Activated CD8-positive, alpha-beta T cell treated with anti-CD3 and anti-CD28 coated beads, Interleukin-2, amount 10 ng/mL, durations not matched to agents 7 days and 5 days (primary cell): Measurements from ENCODE around the gene EIF1. TPM values are rescaled to one million over a fixed set of nuclear protein-coding genes. Genes with fewer than 3 reads are reported as not detected.

ENCODE experiments used
- ATAC-seq: fragments of 150-1000 bp; cut with Tn5 transposase; one replicate; pipeline ENCODE4 v1.10.0; 2021; ENCODE audit warnings: moderate library complexity
- CTCF ChIA-PET: fragments of 350-600 bp; sonication (Branson Sonifier 250); formaldehyde crosslinking; loops from one replicate; lab custom pipeline; 2021; ENCODE audit warnings: antibody characterized with exemption; lab: Charles Lee
- POLR2A ChIA-PET: fragments of 350-600 bp; sonication (Branson Sonifier 250); formaldehyde crosslinking; loops from one replicate; lab custom pipeline; 2021; ENCODE audit warnings: antibody characterized with exemption; lab: Charles Lee
- DNase-seq: peaks from one replicate; pipeline ENCODE4 v3.0.0-alpha.2; 2020
- H3K27ac Mint-ChIP-seq: one replicate; pipeline ENCODE4 v1.8.0; 2021; ENCODE audit warnings: mild to moderate bottlenecking, mixed read lengths
- H3K27me3 Mint-ChIP-seq: one replicate; pipeline ENCODE4 v1.8.0; 2021; ENCODE audit warnings: low read depth, mixed read lengths
- H3K36me3 Mint-ChIP-seq: one replicate; pipeline ENCODE4 v1.8.0; 2021; ENCODE audit warnings: low read depth, mixed read lengths
- H3K4me1 Mint-ChIP-seq: one replicate; pipeline ENCODE4 v1.8.0; 2021; ENCODE audit warnings: low read depth, mixed read lengths
- H3K4me3 Mint-ChIP-seq: one replicate; pipeline ENCODE4 v1.8.0; 2021; ENCODE audit warnings: mild to moderate bottlenecking, mixed read lengths
- H3K9me3 Mint-ChIP-seq: one replicate; pipeline ENCODE4 v1.8.0; 2022; ENCODE audit warnings: mixed read lengths; ENCODE audit not compliant: insufficient read depth
- total RNA-seq, 2 experiments: library from RNA; stranded (reverse); gene quantifications; one replicate each; pipeline ENCODE4 v1.2.3, GENCODE V29; 2021

EIF1 gene
- total RNA-seq, 2 experiments from 2014 or later: 661 to 670 TPM

GRCh38 chr17:41657936-41658335, 30.7 kb upstream of the EIF1 start:
- ATAC-seq: no peak
- Mint-ChIP-seq H3K27ac (no peak overlapping the region), H3K27me3 (no peaks in the 10 kb centered on the region), H3K4me1 (peaks cover 2% of the 10 kb centered on the region), H3K9me3 (no peaks in the 10 kb centered on the region), H3K4me3 (no peak overlapping the region), H3K36me3 (no peaks in the 10 kb centered on the region)
- ChIA-PET CTCF (interaction anchor here (0.9 to 1.7 kb wide), 3 partner anchors 8 to 109 kb away, joined by 3 to 9 read pairs (median 4); no protein-coding TSS in a partner anchor), POLR2A (interaction anchor here (0.7 kb wide), 1 partner anchor 10 kb away, joined by 6 read pairs; no protein-coding TSS in a partner anchor)
- DNase-seq: no peak

DNA sequence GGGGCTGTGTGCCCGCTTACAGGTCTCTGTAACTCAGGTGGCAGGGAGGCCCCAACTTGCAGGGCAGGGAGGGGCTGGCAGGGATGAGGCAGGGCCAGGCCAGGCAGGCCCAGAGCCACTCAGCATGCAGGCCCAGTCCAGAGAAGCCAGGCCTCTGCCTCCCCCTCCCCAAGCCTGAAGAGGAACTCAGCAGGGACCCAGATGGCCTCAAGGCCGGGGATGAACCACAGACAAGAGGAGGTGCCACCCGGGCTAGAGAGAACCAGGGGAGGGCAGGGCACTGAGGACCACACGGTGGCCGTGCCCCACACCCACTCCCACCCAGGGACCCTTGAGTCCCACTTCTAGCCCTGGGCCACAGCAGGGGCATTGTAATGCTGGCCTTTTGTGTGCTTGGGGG, 29.8 kb upstream of the EIF1 start:
- Mint-ChIP-seq H3K27ac (no peak overlapping the region), H3K27me3 (peaks cover 5% of the 10 kb centered on the region), H3K9me3 (no peaks in the 10 kb centered on the region), H3K4me1 (peaks cover 7% of the 10 kb centered on the region), H3K4me3 (no peak overlapping the region), H3K36me3 (no peaks in the 10 kb centered on the region)
- no peak for ATAC-seq
- no peak for DNase-seq
- ChIA-PET CTCF (interaction anchor here (1.0 kb wide), 1 partner anchor 9 kb away, joined by 3 read pairs; no protein-coding TSS in a partner anchor), POLR2A (no interaction called here)

- DNase-seq (no peak), ATAC-seq (no peak)
- no peaks in the 10 kb centered on the region for H3K9me3 Mint-ChIP-seq
- H3K27ac Mint-ChIP-seq: no peak overlapping the region
- POLR2A ChIA-PET: no interaction called here
- H3K4me1 Mint-ChIP-seq: peaks cover 7% of the 10 kb centered on the region
- CTCF ChIA-PET: interaction anchor here (2.2 to 12.5 kb wide), 2 partner anchors 11 to 110 kb away, joined by 11 to 399 read pairs; no protein-coding TSS in a partner anchor
- peaks cover 9% of the 10 kb centered on the region for H3K27me3 Mint-ChIP-seq
- H3K4me3 Mint-ChIP-seq: no peak overlapping the region
- H3K36me3 Mint-ChIP-seq: no peaks in the 10 kb centered on the region
These were observed 29.1 kb upstream of the EIF1 start for GRCh38 chr17:41659427-41660212.

DNA sequence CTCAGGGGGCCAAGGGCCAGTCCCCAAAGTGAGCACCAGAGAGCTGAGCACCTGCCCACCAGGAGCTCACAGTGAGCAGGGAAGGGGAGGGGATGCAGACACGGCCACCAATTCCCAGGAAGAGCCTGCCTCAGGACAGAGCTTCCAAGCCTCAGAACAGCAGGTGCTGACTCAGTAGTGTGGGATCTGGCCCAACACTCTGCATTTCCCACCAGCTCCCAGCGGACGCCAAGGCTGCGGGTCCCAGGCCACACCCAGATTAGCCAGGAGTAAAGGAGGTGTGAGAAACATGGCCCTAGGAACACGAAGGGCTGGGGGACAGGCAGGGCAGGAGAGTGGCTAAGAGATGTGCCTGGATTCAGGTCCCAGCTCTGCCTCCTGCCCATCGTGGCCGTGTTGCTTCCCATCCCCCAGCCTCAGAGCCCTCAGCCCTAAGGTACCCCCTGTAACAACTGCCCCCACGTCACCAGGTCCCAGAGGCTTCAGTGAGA, 28.4 kb upstream of the EIF1 start:
- no peak for ATAC-seq
- POLR2A ChIA-PET: no interaction called here

DNA sequence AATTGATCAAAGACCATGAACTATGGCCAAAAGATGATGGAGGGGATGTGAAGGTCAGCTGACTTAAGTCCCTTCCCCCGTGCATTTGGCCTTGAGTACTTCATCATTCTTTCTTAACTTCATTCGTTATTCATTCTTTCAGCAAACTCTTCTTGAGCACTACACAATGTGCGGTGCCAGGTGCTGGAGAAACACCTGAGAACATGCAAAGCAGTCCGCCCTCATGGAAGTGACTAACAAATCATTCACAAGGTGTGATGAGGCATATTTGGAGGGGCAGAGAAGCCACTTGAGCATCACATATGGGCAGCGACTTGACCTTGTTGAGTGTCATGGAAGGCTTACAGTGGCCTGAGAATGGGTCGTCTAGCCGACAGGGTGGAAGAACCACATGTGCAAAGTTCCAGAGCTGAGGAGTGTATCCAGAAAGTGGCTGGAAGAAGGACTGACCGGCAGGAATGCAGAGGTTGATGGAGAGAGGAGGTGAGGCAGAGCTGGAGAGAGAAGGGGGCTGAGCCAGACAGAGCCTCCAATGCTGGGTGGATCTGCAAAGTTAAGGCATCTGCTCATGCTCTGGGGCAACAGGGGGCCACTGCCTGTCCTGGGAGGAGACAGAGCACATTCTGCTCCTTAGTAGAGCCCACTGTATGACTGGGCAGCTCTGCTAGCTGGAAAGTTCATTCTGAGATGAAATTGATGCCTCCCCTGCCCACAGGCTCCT, 25.1 kb upstream of the EIF1 start:
- no peak overlapping the region for H3K4me3 Mint-ChIP-seq
- POLR2A ChIA-PET: interaction anchor here (0.9 to 2.1 kb wide), 3 partner anchors 16 to 28 kb away, joined by 3 to 18 read pairs (median 5); partner anchors contain the start of gene EIF1
- no peaks in the 10 kb centered on the region for H3K9me3 Mint-ChIP-seq
- H3K4me1 Mint-ChIP-seq: peaks cover 34% of the 10 kb centered on the region
- CTCF ChIA-PET: interaction anchor here (0.7 to 12.5 kb wide), 38 partner anchors 15 to 1048 kb away, joined by 3 to 399 read pairs (median 5); partner anchors contain the start of gene EIF1
- H3K36me3 Mint-ChIP-seq: peaks cover 2% of the 10 kb centered on the region
- no peak for DNase-seq
- ATAC-seq: no peak
- no peak overlapping the region for H3K27ac Mint-ChIP-seq
- H3K27me3 Mint-ChIP-seq: peaks cover 17% of the 10 kb centered on the region

More for the DNA sequence above, 28.4 kb upstream of the EIF1 start:
- no peak overlapping the region for H3K4me3 Mint-ChIP-seq
- H3K27ac Mint-ChIP-seq: no peak overlapping the region
- peaks cover 12% of the 10 kb centered on the region for H3K27me3 Mint-ChIP-seq
- CTCF ChIA-PET: interaction anchor here (1.1 to 12.5 kb wide), 3 partner anchors 11 to 844 kb away, joined by 3 to 399 read pairs (median 11); no protein-coding TSS in a partner anchor
- H3K9me3 Mint-ChIP-seq: no peaks in the 10 kb centered on the region
- peaks cover 9% of the 10 kb centered on the region for H3K4me1 Mint-ChIP-seq
- no peak for DNase-seq
- no peaks in the 10 kb centered on the region for H3K36me3 Mint-ChIP-seq

DNA sequence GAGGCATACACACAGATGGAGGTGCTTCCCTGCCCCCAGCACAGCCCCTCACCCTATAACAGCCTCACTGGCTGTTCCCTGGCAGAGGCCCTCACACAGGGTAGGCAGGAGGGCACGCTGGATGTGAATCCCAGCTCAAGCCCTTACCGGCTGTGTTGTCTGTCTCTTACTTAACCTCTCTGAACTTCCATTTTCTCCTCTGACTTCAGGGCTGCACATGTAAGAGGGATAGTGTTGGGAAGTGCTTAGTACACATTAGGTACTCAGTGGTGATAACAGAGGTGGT, 24.6 kb upstream of the EIF1 start:
- Mint-ChIP-seq H3K4me3 (no peak overlapping the region), H3K36me3 (peaks cover 2% of the 10 kb centered on the region), H3K27me3 (peaks cover 17% of the 10 kb centered on the region), H3K4me1 (peaks cover 34% of the 10 kb centered on the region), H3K27ac (no peak overlapping the region), H3K9me3 (no peaks in the 10 kb centered on the region)
- ATAC-seq (no peak), DNase-seq (no peak)
- ChIA-PET POLR2A (interaction anchor here (0.9 to 2.1 kb wide), 3 partner anchors 15 to 27 kb away, joined by 3 to 18 read pairs (median 5); partner anchors contain the start of gene EIF1), CTCF (interaction anchor here (1.0 to 12.5 kb wide), 6 partner anchors 15 to 808 kb away, joined by 4 to 399 read pairs (median 212); partner anchors contain the start of gene EIF1)

DNA sequence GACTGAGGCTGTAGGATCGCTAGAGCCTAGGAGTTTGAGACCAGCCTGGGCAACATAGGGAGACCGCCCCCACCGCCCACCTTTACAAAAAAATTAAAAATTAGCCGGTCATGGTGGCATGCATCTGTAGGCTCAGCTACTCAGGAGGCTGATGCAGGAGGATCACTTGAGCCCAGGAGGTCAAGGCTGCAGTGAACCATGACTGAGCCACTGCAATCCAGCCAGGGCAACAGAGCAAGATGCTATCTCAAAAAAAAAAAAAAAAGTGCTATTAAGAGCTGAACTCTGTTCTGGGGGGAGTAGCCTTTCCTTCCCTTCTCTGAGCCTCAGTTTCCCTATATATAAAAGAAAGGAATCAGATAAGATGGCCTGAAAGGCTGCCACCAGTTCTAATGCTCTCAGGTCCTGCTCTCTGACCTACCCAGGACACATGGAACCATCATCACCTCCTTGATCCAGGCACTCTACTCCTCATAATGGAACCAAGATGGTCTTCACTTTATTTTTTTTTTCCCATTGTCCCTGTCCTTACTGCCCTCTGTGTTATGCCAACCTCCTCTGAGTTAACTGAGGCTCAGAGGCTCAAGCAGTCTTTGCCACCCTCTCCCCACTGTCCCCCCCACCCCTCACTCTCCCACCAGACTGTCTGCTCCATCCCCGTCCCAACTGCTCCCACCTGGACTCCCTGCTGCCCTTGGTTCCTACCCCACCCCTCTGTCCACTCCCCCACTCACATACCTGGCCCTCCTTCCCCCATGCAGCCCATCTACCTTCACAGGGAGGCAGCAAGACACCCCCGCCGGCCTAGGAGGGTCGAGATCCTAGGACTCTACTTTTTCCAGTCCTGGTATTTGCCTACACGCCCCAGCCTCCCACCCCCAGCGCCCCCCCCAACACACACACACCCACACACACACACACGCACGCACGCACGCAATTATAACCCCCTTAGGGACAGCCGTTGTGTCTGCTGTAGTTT, 23.8 kb upstream of the EIF1 start:
- ChIA-PET CTCF (interaction anchor here (0.6 to 12.5 kb wide), 21 partner anchors 14 to 1018 kb away, joined by 3 to 399 read pairs (median 4); partner anchors contain the start of genes EIF1, KRT13, KRTAP16-1 and SMARCE1), POLR2A (interaction anchor here (1.3 to 6.1 kb wide), 4 partner anchors 11 to 25 kb away, joined by 3 to 108 read pairs (median 14); partner anchors contain the start of gene EIF1)
- H3K27me3 Mint-ChIP-seq: peaks cover 17% of the 10 kb centered on the region
- ATAC-seq: no peak
- H3K27ac Mint-ChIP-seq: peak overlapping the region; percentile 93
- H3K4me3 Mint-ChIP-seq: peak overlapping the region; percentile 82
- peaks cover 2% of the 10 kb centered on the region for H3K36me3 Mint-ChIP-seq
- H3K9me3 Mint-ChIP-seq: no peaks in the 10 kb centered on the region
- DNase-seq: no peak
- peaks cover 38% of the 10 kb centered on the region for H3K4me1 Mint-ChIP-seq

DNA sequence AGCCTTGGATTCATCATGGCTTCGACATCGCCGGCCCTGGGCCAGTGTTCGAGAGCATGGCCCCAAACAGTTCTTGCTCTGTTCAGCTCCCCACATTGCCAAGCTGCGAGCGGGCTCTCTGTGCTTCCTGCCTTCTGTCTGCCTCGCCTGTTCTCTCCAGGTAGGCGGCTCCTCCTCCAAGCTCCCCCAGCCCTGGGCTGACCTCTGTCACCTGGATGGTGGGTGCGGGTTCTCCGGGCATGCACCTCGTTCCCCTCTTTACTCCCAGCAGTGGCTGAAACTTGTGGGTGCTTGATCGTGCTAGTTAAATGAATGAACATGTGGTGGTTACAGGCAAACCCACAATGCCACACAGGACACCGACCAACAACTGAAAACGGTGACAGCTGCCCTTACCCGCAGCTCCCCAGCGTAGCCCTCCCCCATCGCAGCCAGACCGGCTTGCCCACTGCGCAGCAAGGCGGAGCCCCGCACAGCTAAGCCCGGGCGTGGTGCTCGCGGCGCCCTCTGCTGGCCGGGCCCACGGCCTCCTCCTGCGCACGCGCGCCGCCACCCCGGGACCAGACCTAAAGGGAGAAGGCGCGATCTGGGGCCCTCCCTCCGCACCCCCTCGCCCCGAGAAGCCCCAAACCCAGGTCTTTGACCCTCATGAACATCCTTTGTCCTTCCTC, 23.0 kb upstream of the EIF1 start:
- Mint-ChIP-seq H3K27me3 (peaks cover 17% of the 10 kb centered on the region), H3K4me3 (peak overlapping the region; percentile 82)
- CTCF ChIA-PET: interaction anchor here (0.6 to 12.5 kb wide), 23 partner anchors 13 to 1018 kb away, joined by 3 to 399 read pairs (median 4); partner anchors contain the start of genes EIF1, KRT13, KRTAP16-1 and SMARCE1

GRCh38 chr17:41666237-41666641, 22.4 kb upstream of the EIF1 start:
- H3K4me3 Mint-ChIP-seq: peak overlapping the region; percentile 82
- H3K27ac Mint-ChIP-seq: peak overlapping the region; percentile 93
- peak; percentile 40 for ATAC-seq
- ChIA-PET POLR2A (interaction anchor here (0.9 to 6.1 kb wide), 4 partner anchors 12 to 1701 kb away, joined by 3 to 108 read pairs (median 12); partner anchors contain the start of gene EIF1), CTCF (interaction anchor here (0.7 to 12.5 kb wide), 19 partner anchors 13 to 863 kb away, joined by 3 to 399 read pairs (median 4); partner anchors contain the start of genes EIF1 and KRTAP16-1)
- peaks cover 38% of the 10 kb centered on the region for H3K4me1 Mint-ChIP-seq
- H3K36me3 Mint-ChIP-seq: peaks cover 2% of the 10 kb centered on the region
- H3K9me3 Mint-ChIP-seq: no peaks in the 10 kb centered on the region
- peak; percentile 66 for DNase-seq
- H3K27me3 Mint-ChIP-seq: peaks cover 17% of the 10 kb centered on the region

More for the DNA sequence above, 23.0 kb upstream of the EIF1 start:
- H3K9me3 Mint-ChIP-seq: no peaks in the 10 kb centered on the region
- H3K27ac Mint-ChIP-seq: peak overlapping the region; percentile 93
- H3K4me1 Mint-ChIP-seq: peaks cover 38% of the 10 kb centered on the region
- ATAC-seq: peak; percentile 89
- POLR2A ChIA-PET: interaction anchor here (1.3 to 6.1 kb wide), 3 partner anchors 12 to 24 kb away, joined by 3 to 108 read pairs (median 22); partner anchors contain the start of gene EIF1
- peaks cover 2% of the 10 kb centered on the region for H3K36me3 Mint-ChIP-seq
- peak; percentile 91 for DNase-seq
